ENCODE measurements around the gene CAMTA1.

DNA sequence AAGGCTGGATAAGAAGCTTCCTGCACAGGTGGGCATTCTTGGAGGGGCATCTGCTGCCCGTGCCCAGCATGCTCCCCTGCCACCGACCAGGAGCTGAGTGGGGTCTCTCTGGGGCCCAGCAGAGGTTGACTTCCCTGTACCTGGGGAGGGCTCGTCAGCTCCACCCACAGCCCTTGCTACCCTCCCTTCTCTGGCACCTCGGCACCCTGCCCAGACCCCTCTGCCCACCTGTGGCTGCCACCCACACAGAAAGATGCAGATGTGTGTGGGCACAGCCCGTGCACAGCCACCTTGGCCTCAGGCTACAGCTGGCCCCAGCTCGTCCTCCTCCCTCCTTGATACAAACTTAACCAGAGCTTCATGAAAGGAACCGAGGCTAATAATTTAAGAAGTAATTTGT is 744.7 kb downstream of the CAMTA1 start:
- TF ChIP-seq, protein P1, sequence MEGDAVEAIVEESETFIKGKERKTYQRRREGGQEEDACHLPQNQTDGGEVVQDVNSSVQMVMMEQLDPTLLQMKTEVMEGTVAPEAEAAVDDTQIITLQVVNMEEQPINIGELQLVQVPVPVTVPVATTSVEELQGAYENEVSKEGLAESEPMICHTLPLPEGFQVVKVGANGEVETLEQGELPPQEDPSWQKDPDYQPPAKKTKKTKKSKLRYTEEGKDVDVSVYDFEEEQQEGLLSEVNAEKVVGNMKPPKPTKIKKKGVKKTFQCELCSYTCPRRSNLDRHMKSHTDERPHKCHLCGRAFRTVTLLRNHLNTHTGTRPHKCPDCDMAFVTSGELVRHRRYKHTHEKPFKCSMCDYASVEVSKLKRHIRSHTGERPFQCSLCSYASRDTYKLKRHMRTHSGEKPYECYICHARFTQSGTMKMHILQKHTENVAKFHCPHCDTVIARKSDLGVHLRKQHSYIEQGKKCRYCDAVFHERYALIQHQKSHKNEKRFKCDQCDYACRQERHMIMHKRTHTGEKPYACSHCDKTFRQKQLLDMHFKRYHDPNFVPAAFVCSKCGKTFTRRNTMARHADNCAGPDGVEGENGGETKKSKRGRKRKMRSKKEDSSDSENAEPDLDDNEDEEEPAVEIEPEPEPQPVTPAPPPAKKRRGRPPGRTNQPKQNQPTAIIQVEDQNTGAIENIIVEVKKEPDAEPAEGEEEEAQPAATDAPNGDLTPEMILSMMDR (IDR thresholded peaks at IDR 0.05; ENCODE audit: poor library complexity, severe bottlenecking): no peak
- no peak for TF ChIP-seq EP300 (conservative IDR thresholded peaks at IDR 0.05; ENCODE audit: poor library complexity, severe bottlenecking)

Data from neural cell (in vitro differentiated cells).